GM23338 (cell line): ENCODE measurements around the gene GRAMD2B.

Experiments
- CTCF ChIP-seq, 2 experiments: fragments of 200-600 bp in 1 of 2; sonication (generic) in 1 of 2; conservative IDR thresholded peaks; 2 replicates each; pipeline versions ENCODE4 v1.5.1 to v1.6.1; 2016 to 2017; ENCODE audit warnings: antibody characterized with exemption in 2 of 2, low read depth in 2 of 2, mild to moderate bottlenecking in 2 of 2, moderate library complexity in 1 of 2
- EZH2 ChIP-seq: fragments of 200-600 bp; sonication (generic); IDR thresholded peaks from one replicate; pipeline ENCODE4 v1.8.0; 2017; ENCODE audit warnings: antibody characterized with exemption, mild to moderate bottlenecking, low read depth; ENCODE audit not compliant: unreplicated experiment
- ZNF462 ChIP-seq: fragments of 250-450 bp; sonication (Bioruptor Pico); IDR thresholded peaks from 2 replicates; pipeline ENCODE4 v1.5.0; 2020; ENCODE audit warnings: mild to moderate bottlenecking, moderate library complexity

- TF ChIP-seq CTCF (conservative IDR thresholded peaks at IDR 0.05; ENCODE audit: low read depth in 2 of 2) (no peak), EZH2 (no peak), ZNF462 (CRISPR knock-in tag) (no peak)
Measured at GRCh38 chr5:126441230-126441629, 18.0 kb downstream of the GRAMD2B start.
